NCI-H1105 (cell line): ENCODE data around the gene ABR.
"Not testable (repeated sequence)": the region's sequence is repeated elsewhere in the genome, so short reads cannot be mapped to it uniquely, and the experiment has no call there.

Experiments used
- DNase-seq: peaks from one replicate; lab custom pipeline; 2025; lab: John Stamatoyannopoulos, UW

Gene ABR

GRCh38 chr17:1008008-1008761 is 171.6 kb downstream of the ABR start:
- DNase-seq, result no peak

GRCh38 chr17:1007310-1008007 is 172.3 kb downstream of the ABR start:
- DNase-seq, result no peak

GRCh38 chr17:1006054-1006453 is 173.7 kb downstream of the ABR start:
- DNase-seq, result no peak

- DNase-seq, result peak; percentile 63
Observed at GRCh38 chr17:1005361-1005946, 174.3 kb downstream of the ABR start.

GRCh38 chr17:1004769-1005295 is 174.9 kb downstream of the ABR start:
- DNase-seq, result no peak

GRCh38 chr17:1003972-1004768 is 175.6 kb downstream of the ABR start:
- no peak for DNase-seq

- no peak for DNase-seq
Observed at GRCh38 chr17:1003633-1003971, 176.2 kb downstream of the ABR start.

GRCh38 chr17:1002771-1003555 is 176.8 kb downstream of the ABR start:
- DNase-seq, result no peak

- no peak for DNase-seq
Observed at GRCh38 chr17:1002412-1002753, 177.4 kb downstream of the ABR start.

GRCh38 chr17:1001640-1002411 is 178.0 kb downstream of the ABR start:
- DNase-seq, result no peak

- DNase-seq, result no peak
Observed at GRCh38 chr17:1000597-1001461, 179.0 kb downstream of the ABR start.

- DNase-seq, result no peak
Observed at GRCh38 chr17:998111-998510, 181.7 kb downstream of the ABR start.

- DNase-seq, result peak; percentile 81
Observed at GRCh38 chr17:996554-997344, 183.0 kb downstream of the ABR start, which contains the start of gene TIMM22. Gene TIMM22, plus strand, starts transcription at chr17:997129. Its CDS starts 14 bp downstream, at chr17:997143.

- not testable (repeated sequence) for DNase-seq
Observed at GRCh38 chr17:995324-995723, 184.5 kb downstream of the ABR start.

GRCh38 chr17:992933-993332 is 186.8 kb downstream of the ABR start:
- DNase-seq, result no peak

GRCh38 chr17:988561-988960 is 191.2 kb downstream of the ABR start:
- DNase-seq, result no peak

- no peak for DNase-seq
Observed at GRCh38 chr17:987931-988330, 191.8 kb downstream of the ABR start.

GRCh38 chr17:986322-986929 is 193.4 kb downstream of the ABR start:
- DNase-seq, result no peak
